ENCODE results near the gene ACHE.

- TF ChIP-seq CTCF (IDR thresholded peaks at IDR 0.05): no peak
- TF ChIP-seq POLR2A (IDR thresholded peaks at IDR 0.05): no peak
- TF ChIP-seq EP300 (IDR thresholded peaks at IDR 0.05): no peak
- no peak for TF ChIP-seq POLR2AphosphoS5 (IDR thresholded peaks at IDR 0.05)
Observed at GRCh38 chr7:100856871-100857282, 38.8 kb downstream of the ACHE start.

Data from upper lobe of left lung (tissue), 4 donors.